IPS-15b (cell line): Measurements from ENCODE around the gene MAGI2.

ENCODE experiments used
- H3K27me3 ChIP-seq: one replicate; pipeline ENCODE4 v1.6.1; 2013; ENCODE audit warnings: low read length; ENCODE audit not compliant: control insufficient read depth, insufficient read depth
- H3K36me3 ChIP-seq: one replicate; pipeline ENCODE4 v1.6.1; 2013; ENCODE audit warnings: low read length; ENCODE audit not compliant: control insufficient read depth, insufficient read depth
- H3K4me1 ChIP-seq: one replicate; pipeline ENCODE4 v1.6.1; 2013; ENCODE audit warnings: mild to moderate bottlenecking, low read length; ENCODE audit not compliant: control insufficient read depth, insufficient read depth
- H3K4me3 ChIP-seq: one replicate; pipeline ENCODE4 v1.5.1; 2013; ENCODE audit warnings: low read depth, low read length
- H3K9ac ChIP-seq: one replicate; pipeline ENCODE4 v1.6.1; 2013; ENCODE audit warnings: low read depth, mild to moderate bottlenecking, low read length
- H3K9me3 ChIP-seq: one replicate; pipeline ENCODE4 v1.6.1; 2013; ENCODE audit warnings: mild to moderate bottlenecking, low read length; ENCODE audit not compliant: control insufficient read depth, insufficient read depth

MAGI2 gene

DNA sequence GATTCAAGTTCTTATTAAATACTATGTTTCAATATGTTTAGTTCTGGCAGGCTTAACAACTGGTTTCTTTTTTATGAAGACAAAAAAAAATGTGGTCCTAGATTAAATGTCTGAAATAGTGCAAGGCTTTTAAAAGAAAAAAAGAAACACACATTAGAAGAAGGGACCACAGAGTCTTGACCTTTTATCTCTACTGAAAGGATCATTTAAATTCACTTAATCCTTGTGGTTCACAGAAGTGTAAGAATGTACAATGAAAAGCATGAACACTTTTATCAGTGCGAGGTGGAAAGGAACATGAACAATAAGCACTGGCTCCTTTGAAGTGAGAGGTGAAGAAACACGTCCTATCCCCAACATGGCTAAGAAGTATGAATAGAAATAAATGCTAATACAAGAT lies 765.1 kb downstream of the MAGI2 start:
- Histone ChIP-seq H3K4me1 (peaks cover 2% of the 10 kb centered on the region), H3K9ac (no peak overlapping the region), H3K9me3 (no peaks in the 10 kb centered on the region), H3K36me3 (no peaks in the 10 kb centered on the region), H3K27me3 (no peaks in the 10 kb centered on the region), H3K4me3 (no peak overlapping the region)

GRCh38 chr7:78686189-78686588 lies 767.3 kb downstream of the MAGI2 start:
- Histone ChIP-seq H3K4me3 (no peak overlapping the region), H3K9me3 (no peaks in the 10 kb centered on the region), H3K36me3 (no peaks in the 10 kb centered on the region), H3K27me3 (no peaks in the 10 kb centered on the region), H3K9ac (no peak overlapping the region), H3K4me1 (peaks cover 2% of the 10 kb centered on the region)

DNA sequence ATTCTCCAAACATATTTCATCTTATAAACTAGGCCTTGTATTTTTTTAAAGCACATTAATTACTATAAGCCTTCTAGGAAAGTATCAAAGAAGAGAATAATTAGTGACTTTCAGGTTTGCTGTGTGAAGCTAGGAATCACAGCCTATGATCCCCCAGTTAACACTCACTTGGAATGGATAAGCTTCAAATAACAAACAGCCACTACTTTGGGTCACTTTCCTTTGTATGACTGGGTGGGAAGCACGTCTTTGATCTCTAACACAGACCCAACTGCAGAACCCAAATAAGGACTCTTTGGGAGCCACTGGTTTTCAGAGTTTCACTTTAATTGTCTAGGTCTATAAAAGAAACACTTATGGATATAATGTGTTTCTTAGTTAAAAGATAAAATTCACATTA lies 769.3 kb downstream of the MAGI2 start:
- Histone ChIP-seq H3K9ac (no peak overlapping the region), H3K9me3 (no peaks in the 10 kb centered on the region), H3K4me3 (no peak overlapping the region), H3K36me3 (no peaks in the 10 kb centered on the region), H3K27me3 (no peaks in the 10 kb centered on the region), H3K4me1 (peaks cover 2% of the 10 kb centered on the region)

- H3K27me3 ChIP-seq, result no peaks in the 10 kb centered on the region
- H3K36me3 ChIP-seq, result no peaks in the 10 kb centered on the region
- H3K4me3 ChIP-seq, result no peak overlapping the region
These were observed 769.9 kb downstream of the MAGI2 start for GRCh38 chr7:78683566-78683965.

GRCh38 chr7:78679112-78679876 lies 774.2 kb downstream of the MAGI2 start:
- Histone ChIP-seq H3K9me3 (no peaks in the 10 kb centered on the region), H3K9ac (no peak overlapping the region), H3K4me3 (no peak overlapping the region), H3K4me1 (no peaks in the 10 kb centered on the region), H3K36me3 (no peaks in the 10 kb centered on the region), H3K27me3 (no peaks in the 10 kb centered on the region)

More at GRCh38 chr7:78683566-78683965, 769.9 kb downstream of the MAGI2 start:
- Histone ChIP-seq H3K4me1 (peaks cover 2% of the 10 kb centered on the region), H3K9me3 (no peaks in the 10 kb centered on the region), H3K9ac (no peak overlapping the region)

DNA sequence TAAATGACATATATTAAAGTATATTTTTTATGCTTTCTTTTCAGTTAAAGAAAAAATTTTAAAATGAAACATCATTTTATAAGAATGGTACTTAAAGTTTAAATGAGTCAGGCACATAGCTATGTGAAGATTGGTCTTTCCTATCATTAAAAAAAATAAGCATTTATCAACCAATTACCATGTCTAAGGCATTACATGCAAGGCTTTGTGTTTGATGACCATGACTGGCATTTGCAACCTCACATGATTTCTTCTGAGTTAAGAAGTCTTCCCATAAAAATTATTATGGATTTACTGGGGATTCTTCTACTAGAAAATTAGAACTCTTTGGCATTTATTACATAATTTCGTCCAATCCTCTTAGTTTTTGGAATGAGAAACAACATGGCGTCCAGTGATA lies 776.1 kb downstream of the MAGI2 start:
- H3K4me1 ChIP-seq, result no peaks in the 10 kb centered on the region
- no peak overlapping the region for H3K9ac ChIP-seq
- H3K4me3 ChIP-seq, result no peak overlapping the region
- no peaks in the 10 kb centered on the region for H3K27me3 ChIP-seq
- H3K9me3 ChIP-seq, result no peaks in the 10 kb centered on the region
- H3K36me3 ChIP-seq, result no peaks in the 10 kb centered on the region

DNA sequence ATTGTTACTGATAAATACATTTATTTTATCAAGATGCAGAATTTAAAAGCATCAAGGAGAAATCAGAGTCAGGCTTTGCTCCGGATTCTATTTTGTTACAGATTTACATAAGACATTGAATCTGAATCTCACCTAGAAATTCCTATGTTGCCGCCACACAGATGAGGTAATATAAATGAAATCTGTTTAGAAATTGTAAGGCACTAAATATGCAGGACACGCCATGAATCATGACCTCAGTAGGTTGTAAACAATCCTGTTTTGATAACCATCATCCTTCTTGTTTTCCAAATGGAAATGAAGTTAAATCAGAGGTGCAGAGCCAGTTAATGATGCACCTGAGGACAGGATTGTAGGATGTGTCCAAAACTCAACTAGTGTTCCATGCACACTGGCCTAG lies 778.0 kb downstream of the MAGI2 start:
- H3K27me3 ChIP-seq, result no peaks in the 10 kb centered on the region
- no peaks in the 10 kb centered on the region for H3K9me3 ChIP-seq
- H3K9ac ChIP-seq, result no peak overlapping the region
- H3K4me1 ChIP-seq, result no peaks in the 10 kb centered on the region
- no peaks in the 10 kb centered on the region for H3K36me3 ChIP-seq
- no peak overlapping the region for H3K4me3 ChIP-seq

GRCh38 chr7:78673272-78673671 lies 780.2 kb downstream of the MAGI2 start:
- H3K9ac ChIP-seq, result no peak overlapping the region
- H3K4me1 ChIP-seq, result no peaks in the 10 kb centered on the region
- H3K4me3 ChIP-seq, result no peak overlapping the region
- H3K27me3 ChIP-seq, result no peaks in the 10 kb centered on the region
- no peaks in the 10 kb centered on the region for H3K9me3 ChIP-seq
- no peaks in the 10 kb centered on the region for H3K36me3 ChIP-seq

DNA sequence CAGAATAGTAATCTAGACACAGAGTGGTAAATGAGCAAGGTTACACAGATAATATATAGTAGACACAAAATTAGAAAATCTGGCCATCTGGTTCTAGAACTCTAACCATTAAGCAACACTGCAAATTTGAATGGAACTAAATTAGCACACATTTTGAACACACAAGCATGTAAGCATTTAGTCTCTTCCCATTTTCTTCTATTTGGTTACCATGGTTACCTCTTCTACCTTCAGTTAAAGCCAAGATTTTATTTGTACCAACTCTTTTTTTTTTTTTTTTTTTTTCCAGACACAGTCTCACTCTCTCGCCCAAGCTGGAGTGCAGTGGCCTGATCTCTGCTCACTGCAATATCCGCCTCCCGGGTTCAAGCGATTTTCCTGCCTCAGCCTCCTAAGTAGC lies 790.5 kb downstream of the MAGI2 start:
- no peak overlapping the region for H3K9ac ChIP-seq
- H3K36me3 ChIP-seq, result no peaks in the 10 kb centered on the region
- no peaks in the 10 kb centered on the region for H3K9me3 ChIP-seq
- no peaks in the 10 kb centered on the region for H3K27me3 ChIP-seq
- H3K4me3 ChIP-seq, result no peak overlapping the region
- H3K4me1 ChIP-seq, result no peaks in the 10 kb centered on the region

DNA sequence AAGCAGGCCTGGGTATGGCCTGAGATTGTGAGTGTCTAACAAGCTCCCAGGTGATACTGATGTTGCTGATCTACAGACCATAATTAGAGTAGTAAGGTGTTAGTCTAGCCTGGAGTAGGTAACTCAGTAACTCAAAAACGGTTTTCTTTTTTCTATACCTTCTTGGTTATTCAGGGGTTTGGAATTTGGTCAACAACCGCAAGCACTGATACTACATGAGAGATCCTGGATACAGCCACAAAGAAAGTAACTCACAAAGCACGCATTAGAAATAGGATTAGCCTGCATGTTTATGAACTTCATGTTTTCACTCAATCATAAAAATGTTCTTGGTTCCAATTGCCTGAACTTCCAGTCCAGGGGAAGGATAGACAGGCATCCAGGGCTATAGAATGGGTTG lies 803.5 kb downstream of the MAGI2 start:
- Histone ChIP-seq H3K36me3 (no peaks in the 10 kb centered on the region), H3K27me3 (no peaks in the 10 kb centered on the region), H3K9ac (no peak overlapping the region), H3K4me3 (no peak overlapping the region), H3K9me3 (no peaks in the 10 kb centered on the region), H3K4me1 (peaks cover 3% of the 10 kb centered on the region)

DNA sequence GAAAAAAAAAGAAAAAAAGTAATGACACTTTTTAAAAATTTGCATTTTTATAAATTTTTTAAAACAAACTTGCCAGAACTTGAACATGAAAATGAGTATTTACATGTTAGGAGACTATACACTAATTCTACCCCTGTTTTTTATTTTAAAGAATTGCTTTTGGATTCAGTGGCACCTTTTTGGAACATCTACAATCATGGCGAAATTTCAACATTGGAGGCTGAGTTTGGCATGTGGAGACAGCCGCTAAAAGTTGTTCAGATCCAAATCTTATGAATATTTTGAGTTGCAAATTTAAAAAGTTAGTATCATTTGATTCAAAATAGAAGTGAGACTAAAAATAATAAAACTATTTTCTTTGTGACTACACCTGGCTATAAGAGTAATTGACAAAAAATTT lies 804.2 kb downstream of the MAGI2 start:
- no peaks in the 10 kb centered on the region for H3K9me3 ChIP-seq
- H3K4me1 ChIP-seq, result peaks cover 3% of the 10 kb centered on the region
- H3K27me3 ChIP-seq, result no peaks in the 10 kb centered on the region
- H3K36me3 ChIP-seq, result no peaks in the 10 kb centered on the region
- H3K4me3 ChIP-seq, result no peak overlapping the region
- no peak overlapping the region for H3K9ac ChIP-seq

GRCh38 chr7:78642751-78643150 lies 810.7 kb downstream of the MAGI2 start:
- no peaks in the 10 kb centered on the region for H3K9me3 ChIP-seq
- H3K4me1 ChIP-seq, result no peaks in the 10 kb centered on the region
- no peak overlapping the region for H3K4me3 ChIP-seq
- no peak overlapping the region for H3K9ac ChIP-seq
- no peaks in the 10 kb centered on the region for H3K36me3 ChIP-seq
- no peaks in the 10 kb centered on the region for H3K27me3 ChIP-seq
